ENCODE measurements around the gene C9orf72.
"Not testable (repeated sequence)": the region's sequence is repeated elsewhere in the genome, so short reads cannot be mapped to it uniquely, and the experiment has no call there.

Gene C9orf72

DNA sequence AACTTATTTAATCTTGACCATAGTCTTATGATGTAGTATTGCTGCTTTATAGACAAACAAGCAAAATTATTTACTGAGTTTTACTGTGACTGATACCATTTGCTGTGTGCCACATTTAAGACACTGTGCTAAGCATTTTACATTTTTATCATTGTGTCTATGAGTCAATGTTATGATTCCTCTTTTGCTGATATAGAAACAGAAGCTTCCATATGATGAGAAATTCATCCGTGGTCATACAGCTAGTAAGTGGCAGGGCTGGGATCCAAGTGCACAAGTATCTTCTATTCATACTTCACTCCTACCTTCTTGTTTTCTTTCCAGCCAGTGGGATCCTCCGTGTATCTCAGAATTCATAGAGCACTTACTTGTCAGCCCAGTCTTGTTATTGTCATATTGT is 66.3 kb downstream of the C9orf72 start:
- TF ChIP-seq, protein P1, sequence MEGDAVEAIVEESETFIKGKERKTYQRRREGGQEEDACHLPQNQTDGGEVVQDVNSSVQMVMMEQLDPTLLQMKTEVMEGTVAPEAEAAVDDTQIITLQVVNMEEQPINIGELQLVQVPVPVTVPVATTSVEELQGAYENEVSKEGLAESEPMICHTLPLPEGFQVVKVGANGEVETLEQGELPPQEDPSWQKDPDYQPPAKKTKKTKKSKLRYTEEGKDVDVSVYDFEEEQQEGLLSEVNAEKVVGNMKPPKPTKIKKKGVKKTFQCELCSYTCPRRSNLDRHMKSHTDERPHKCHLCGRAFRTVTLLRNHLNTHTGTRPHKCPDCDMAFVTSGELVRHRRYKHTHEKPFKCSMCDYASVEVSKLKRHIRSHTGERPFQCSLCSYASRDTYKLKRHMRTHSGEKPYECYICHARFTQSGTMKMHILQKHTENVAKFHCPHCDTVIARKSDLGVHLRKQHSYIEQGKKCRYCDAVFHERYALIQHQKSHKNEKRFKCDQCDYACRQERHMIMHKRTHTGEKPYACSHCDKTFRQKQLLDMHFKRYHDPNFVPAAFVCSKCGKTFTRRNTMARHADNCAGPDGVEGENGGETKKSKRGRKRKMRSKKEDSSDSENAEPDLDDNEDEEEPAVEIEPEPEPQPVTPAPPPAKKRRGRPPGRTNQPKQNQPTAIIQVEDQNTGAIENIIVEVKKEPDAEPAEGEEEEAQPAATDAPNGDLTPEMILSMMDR (IDR thresholded peaks at IDR 0.05), result no peak
- Histone ChIP-seq H3K27ac (no peak overlapping the region), H2AFZ (no peak overlapping the region), H3K4me3 (ENCODE audit: low read depth, low read length) (no peak overlapping the region), H3K36me3 (ENCODE audit: control insufficient read depth, insufficient read depth, low read length) (no peaks in the 10 kb centered on the region), H3K4me2 (ENCODE audit: low read length) (no peak overlapping the region), H3K9me3 (ENCODE audit: control insufficient read depth, low read length) (no peaks in the 10 kb centered on the region), H3K79me2 (no peaks in the 10 kb centered on the region), H3K27me3 (ENCODE audit: control insufficient read depth, insufficient read depth, low read length) (no peaks in the 10 kb centered on the region), H3K4me1 (no peaks in the 10 kb centered on the region), H3K9ac (no peak overlapping the region)

DNA sequence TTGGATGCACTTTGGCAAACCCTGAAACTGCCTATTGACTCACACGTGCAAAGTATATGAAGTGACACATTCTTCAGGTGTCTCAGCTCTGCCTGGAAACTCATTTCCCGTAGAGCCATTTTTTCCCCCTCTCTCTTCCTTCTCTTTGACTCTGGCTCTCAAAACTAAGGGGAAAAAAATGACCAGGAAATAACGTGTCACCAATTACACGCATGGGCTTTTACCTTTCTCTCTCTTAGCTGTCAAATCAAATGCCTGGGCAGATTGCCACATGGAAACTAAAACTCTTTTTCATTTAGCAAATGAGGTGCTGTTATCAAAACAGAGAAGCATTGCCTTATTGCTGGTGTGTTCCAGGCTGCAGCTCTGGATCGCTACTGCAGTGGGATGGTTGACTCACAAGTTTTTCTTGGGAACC is 67.5 kb downstream of the C9orf72 start:
- Histone ChIP-seq H2AFZ (no peak overlapping the region), H3K4me3 (ENCODE audit: low read depth, low read length) (no peak overlapping the region), H3K27ac (no peak overlapping the region), H3K36me3 (ENCODE audit: control insufficient read depth, insufficient read depth, low read length) (no peaks in the 10 kb centered on the region), H3K9me3 (ENCODE audit: control insufficient read depth, low read length) (no peaks in the 10 kb centered on the region), H3K9ac (no peak overlapping the region), H3K4me2 (ENCODE audit: low read length) (no peak overlapping the region), H3K27me3 (ENCODE audit: control insufficient read depth, insufficient read depth, low read length) (no peaks in the 10 kb centered on the region), H3K79me2 (no peaks in the 10 kb centered on the region), H3K4me1 (no peaks in the 10 kb centered on the region)
- TF ChIP-seq, protein P1 (IDR thresholded peaks at IDR 0.05), result no peak

DNA sequence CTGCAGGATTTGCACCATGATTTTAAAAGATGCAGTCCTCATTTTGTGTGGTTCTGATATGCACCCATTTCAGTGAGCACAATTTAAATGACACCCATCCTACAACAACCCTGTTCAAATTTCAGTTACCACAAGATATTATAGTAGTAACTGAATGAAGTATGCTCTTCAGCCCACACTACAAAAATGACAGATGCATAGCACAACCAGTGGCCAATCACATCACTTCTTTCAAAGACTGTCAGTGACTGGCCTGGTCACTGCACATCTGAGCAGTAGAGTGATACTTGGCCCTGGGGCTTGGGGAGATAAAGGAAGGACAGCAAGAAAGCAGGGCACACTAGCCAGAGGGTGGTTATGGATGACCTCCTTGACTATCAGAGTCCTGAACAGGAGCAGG is 69.0 kb downstream of the C9orf72 start:
- Histone ChIP-seq H2AFZ (no peak overlapping the region), H3K4me1 (no peaks in the 10 kb centered on the region), H3K4me2 (ENCODE audit: low read length) (no peak overlapping the region), H3K36me3 (ENCODE audit: control insufficient read depth, insufficient read depth, low read length) (no peaks in the 10 kb centered on the region), H3K9me3 (ENCODE audit: control insufficient read depth, low read length) (no peaks in the 10 kb centered on the region), H3K9ac (no peak overlapping the region), H3K4me3 (ENCODE audit: low read depth, low read length) (no peak overlapping the region), H3K79me2 (no peaks in the 10 kb centered on the region), H3K27ac (no peak overlapping the region), H3K27me3 (ENCODE audit: control insufficient read depth, insufficient read depth, low read length) (no peaks in the 10 kb centered on the region)
- TF ChIP-seq, protein P1 (IDR thresholded peaks at IDR 0.05), result no peak

DNA sequence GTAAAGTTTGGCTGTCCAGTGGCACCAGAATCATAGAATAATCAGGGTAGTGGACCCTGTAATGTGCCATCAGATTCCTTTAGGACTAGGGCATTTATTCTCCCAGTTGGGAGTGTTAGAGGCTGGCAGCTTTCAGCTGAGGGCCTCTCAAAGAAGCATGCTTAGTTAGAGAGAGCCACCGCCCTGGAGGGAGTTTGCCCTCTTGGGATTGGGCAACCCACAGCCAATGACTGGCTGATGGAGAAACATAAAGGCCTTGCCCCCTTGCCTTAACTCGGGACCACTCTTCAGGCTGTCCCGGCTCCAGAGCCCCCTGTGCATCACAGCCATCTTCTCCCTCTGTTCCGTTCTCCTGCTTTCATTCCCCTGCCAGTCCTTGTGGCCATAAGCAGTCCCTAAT is 69.7 kb downstream of the C9orf72 start:
- H3K4me1 ChIP-seq, result no peaks in the 10 kb centered on the region
- no peak overlapping the region for H2AFZ ChIP-seq
- no peak overlapping the region for H3K9ac ChIP-seq
- H3K27me3 ChIP-seq (ENCODE audit: control insufficient read depth, insufficient read depth, low read length), result no peaks in the 10 kb centered on the region
- TF ChIP-seq, protein P1 (IDR thresholded peaks at IDR 0.05), result no peak
- H3K9me3 ChIP-seq (ENCODE audit: control insufficient read depth, low read length), result no peaks in the 10 kb centered on the region
- H3K4me3 ChIP-seq (ENCODE audit: low read depth, low read length), result no peak overlapping the region
- H3K4me2 ChIP-seq (ENCODE audit: low read length), result no peak overlapping the region
- H3K79me2 ChIP-seq, result no peaks in the 10 kb centered on the region
- H3K36me3 ChIP-seq (ENCODE audit: control insufficient read depth, insufficient read depth, low read length), result no peaks in the 10 kb centered on the region
- H3K27ac ChIP-seq, result no peak overlapping the region

DNA sequence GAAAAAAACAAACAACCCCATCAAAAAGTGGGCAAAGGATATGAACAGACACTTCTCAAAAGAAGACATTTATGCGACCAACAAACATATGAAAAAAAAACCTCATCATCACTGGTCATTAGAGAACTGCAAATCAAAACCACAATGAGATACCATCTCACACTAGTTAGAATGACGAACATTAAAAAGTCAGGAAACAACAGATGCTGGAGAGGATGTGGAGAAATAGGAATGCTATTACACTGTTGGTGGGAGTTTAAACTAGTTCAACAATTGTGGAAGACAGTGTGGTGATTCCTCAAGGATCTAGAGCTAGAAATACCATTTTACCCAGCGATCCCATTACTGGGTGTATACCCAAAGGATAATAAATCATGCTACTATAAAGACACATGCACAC is 72.4 kb downstream of the C9orf72 start:
- H3K36me3 ChIP-seq (ENCODE audit: control insufficient read depth, insufficient read depth, low read length); H3K9me3 ChIP-seq (ENCODE audit: control insufficient read depth, low read length); H3K4me1 ChIP-seq; H3K27ac ChIP-seq; H3K79me2 ChIP-seq; H2AFZ ChIP-seq; H3K4me2 ChIP-seq (ENCODE audit: low read length); H3K4me3 ChIP-seq (ENCODE audit: low read depth, low read length); H3K9ac ChIP-seq; H3K27me3 ChIP-seq (ENCODE audit: control insufficient read depth, insufficient read depth, low read length): not testable (repeated sequence)
